Keratinocyte (primary cell): ENCODE measurements around the gene HP.

Source experiments
- EZH2 ChIP-seq: IDR thresholded peaks from one replicate; pipeline ENCODE4 v1.6.1; 2012; ENCODE audit warnings: inconsistent platforms, mild to moderate bottlenecking, low read length, moderate library complexity
- TF ChIP-seq, protein P1 (sequence below), 3 experiments: IDR thresholded peaks in 1 of 3; conservative IDR thresholded peaks in 1 of 3; optimal IDR thresholded peaks in 1 of 3; 2 replicates in 2 of 3; 3 replicates in 1 of 3; pipeline versions ENCODE3 to v1.5.1; 2011; ENCODE audit warnings: low read length in 3 of 3, mild to moderate bottlenecking in 3 of 3, moderate library complexity in 2 of 3, control low read depth in 1 of 3, inconsistent platforms in 1 of 3; ENCODE audit not compliant: insufficient read depth in 2 of 3; ENCODE audit errors: extremely low read depth in 1 of 3

GRCh38 chr16:72018470-72018869, 35.8 kb upstream of the HP start:
- TF ChIP-seq, protein P1, sequence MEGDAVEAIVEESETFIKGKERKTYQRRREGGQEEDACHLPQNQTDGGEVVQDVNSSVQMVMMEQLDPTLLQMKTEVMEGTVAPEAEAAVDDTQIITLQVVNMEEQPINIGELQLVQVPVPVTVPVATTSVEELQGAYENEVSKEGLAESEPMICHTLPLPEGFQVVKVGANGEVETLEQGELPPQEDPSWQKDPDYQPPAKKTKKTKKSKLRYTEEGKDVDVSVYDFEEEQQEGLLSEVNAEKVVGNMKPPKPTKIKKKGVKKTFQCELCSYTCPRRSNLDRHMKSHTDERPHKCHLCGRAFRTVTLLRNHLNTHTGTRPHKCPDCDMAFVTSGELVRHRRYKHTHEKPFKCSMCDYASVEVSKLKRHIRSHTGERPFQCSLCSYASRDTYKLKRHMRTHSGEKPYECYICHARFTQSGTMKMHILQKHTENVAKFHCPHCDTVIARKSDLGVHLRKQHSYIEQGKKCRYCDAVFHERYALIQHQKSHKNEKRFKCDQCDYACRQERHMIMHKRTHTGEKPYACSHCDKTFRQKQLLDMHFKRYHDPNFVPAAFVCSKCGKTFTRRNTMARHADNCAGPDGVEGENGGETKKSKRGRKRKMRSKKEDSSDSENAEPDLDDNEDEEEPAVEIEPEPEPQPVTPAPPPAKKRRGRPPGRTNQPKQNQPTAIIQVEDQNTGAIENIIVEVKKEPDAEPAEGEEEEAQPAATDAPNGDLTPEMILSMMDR (optimal IDR thresholded peaks at IDR 0.05 in 1 of 3, IDR thresholded peaks at IDR 0.05 in 1 of 3, conservative IDR thresholded peaks at IDR 0.05 in 1 of 3; ENCODE audit: extremely low read depth in 1 of 3, insufficient read depth in 2 of 3, low read length in 3 of 3): no peak
- TF ChIP-seq EZH2: no peak
